ENCODE measurements around the gene HIPK4. TPM values are rescaled to one million over a fixed set of nuclear protein-coding genes. Genes with fewer than 3 reads are reported as not detected.
A peak's percentile ranks its signal among the peaks of the same experiment; 100 is the strongest.

The HIPK4 gene
- total RNA-seq, 1 donor from 2014 or later = not detected

DNA sequence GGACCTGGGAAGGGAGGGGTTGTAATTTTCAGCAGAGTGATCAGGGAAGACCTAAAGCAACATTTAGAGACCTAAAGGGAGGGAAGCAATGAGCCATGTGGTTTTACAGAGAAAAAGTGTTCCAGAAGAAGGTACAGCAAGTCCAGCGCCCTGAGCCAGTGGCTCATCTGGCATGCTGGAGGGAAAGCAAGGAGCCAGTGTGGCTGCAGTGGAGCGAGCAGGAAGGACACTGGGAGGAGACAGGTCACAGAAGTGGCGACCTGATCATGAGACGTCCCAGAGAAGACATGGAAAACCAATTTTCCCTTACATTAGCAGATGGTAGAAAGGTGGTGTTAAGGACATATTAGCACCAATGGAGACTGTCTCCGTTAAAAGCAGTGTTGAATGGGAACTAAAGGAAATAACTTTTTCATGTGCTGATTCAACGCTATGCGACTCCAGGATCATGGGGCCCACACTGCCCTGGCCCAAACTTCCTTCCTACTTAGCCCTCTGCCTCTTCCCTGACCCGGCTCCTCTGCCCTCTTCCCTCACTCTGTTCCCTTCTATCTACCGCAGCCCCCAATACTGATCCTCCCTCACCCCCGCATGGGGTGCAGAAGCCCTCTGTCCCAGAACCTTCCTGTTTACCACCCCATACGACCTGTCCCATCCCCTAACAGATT lies 47.2 kb downstream of the HIPK4 start:
- FAIRE-seq = no peak
- H3K4me1 Mint-ChIP-seq (ENCODE audit: low read depth, unreplicated experiment) = peaks cover 8% of the 10 kb centered on the region

DNA sequence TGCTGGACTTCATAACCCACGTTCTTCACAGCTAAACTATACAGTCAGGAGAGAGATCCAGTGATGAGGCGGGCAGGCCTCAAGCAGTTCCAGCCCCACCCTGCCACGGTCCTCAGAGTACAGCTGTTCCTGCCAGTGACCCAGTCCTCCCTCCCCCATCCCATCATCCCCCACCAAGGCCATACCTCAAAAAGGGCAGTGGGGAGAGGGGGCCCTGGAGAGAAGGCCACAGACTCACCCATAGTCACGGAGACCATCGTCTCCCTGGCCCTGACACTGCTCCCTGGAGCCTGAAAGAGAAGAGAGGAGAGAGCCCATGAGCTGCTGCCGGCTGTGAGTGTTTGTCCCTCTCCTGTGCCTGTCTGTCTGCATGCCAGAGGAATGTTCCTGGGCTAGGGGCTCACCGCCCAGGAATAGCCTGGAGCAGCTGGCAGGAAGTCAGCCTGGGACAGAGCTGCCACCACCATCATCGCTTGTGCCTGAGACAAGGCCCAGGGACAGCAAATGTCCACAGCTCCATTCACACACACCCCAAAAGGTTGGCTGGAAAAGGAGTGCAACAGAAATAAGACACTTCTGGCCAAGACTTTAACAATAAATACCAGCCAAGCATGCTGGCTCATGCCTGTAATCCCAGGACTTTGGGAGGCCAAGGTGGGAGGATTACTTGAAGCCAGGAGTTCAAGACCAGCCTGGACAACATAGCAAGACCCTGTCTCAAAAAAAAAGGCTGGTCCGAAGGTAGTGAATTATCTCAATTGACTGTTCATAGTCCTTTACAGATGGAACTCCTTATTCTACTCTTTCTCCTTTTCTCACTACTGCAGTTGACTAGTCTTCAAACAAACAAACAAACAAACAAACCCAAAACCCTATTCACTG lies 48.1 kb downstream of the HIPK4 start:
- Mint-ChIP-seq H3K36me3 (ENCODE audit: low read depth, unreplicated experiment) (peaks cover 10% of the 10 kb centered on the region), H3K4me3 (ENCODE audit: unreplicated experiment) (peak overlapping the region; percentile 40), H3K9me3 (ENCODE audit: unreplicated experiment) (no peaks in the 10 kb centered on the region), H3K27ac (ENCODE audit: unreplicated experiment) (peak overlapping the region; percentile 84), H3K27me3 (ENCODE audit: low read depth, unreplicated experiment) (no peaks in the 10 kb centered on the region), H3K4me1 (ENCODE audit: low read depth, unreplicated experiment) (peaks cover 8% of the 10 kb centered on the region)
- Histone ChIP-seq H3K4me3 (ENCODE audit: insufficient read depth, low read depth, low read length) (no peak overlapping the region), H2AFZ (ENCODE audit: low read depth, low read length) (no peak overlapping the region), H3K9me3 (ENCODE audit: insufficient read depth, low read depth, low read length) (no peaks in the 10 kb centered on the region), H3K27me3 (ENCODE audit: insufficient read depth, low read length) (no peaks in the 10 kb centered on the region), H3K36me3 (ENCODE audit: insufficient read depth, low read length) (no peaks in the 10 kb centered on the region), H3K79me2 (ENCODE audit: insufficient read depth, low read length) (peaks cover 44% of the 10 kb centered on the region), H3K4me2 (ENCODE audit: low read length) (no peak overlapping the region), H4K20me1 (ENCODE audit: insufficient read depth, low read length) (peaks cover 36% of the 10 kb centered on the region), H3K4me1 (ENCODE audit: insufficient read depth, low read length) (peaks cover under 1% of the 10 kb centered on the region), H3K9ac (ENCODE audit: low read length) (peak overlapping the region; percentile 10), H3K27ac (ENCODE audit: low read depth, low read length) (no peak overlapping the region)
- DNase-seq (ENCODE audit: low read depth) = no peak
- TF ChIP-seq EZH2 (IDR thresholded peaks at IDR 0.05; ENCODE audit: insufficient read depth, low read length) = no peak
- TF ChIP-seq, protein P1, sequence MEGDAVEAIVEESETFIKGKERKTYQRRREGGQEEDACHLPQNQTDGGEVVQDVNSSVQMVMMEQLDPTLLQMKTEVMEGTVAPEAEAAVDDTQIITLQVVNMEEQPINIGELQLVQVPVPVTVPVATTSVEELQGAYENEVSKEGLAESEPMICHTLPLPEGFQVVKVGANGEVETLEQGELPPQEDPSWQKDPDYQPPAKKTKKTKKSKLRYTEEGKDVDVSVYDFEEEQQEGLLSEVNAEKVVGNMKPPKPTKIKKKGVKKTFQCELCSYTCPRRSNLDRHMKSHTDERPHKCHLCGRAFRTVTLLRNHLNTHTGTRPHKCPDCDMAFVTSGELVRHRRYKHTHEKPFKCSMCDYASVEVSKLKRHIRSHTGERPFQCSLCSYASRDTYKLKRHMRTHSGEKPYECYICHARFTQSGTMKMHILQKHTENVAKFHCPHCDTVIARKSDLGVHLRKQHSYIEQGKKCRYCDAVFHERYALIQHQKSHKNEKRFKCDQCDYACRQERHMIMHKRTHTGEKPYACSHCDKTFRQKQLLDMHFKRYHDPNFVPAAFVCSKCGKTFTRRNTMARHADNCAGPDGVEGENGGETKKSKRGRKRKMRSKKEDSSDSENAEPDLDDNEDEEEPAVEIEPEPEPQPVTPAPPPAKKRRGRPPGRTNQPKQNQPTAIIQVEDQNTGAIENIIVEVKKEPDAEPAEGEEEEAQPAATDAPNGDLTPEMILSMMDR (IDR thresholded peaks at IDR 0.05; ENCODE audit: insufficient read depth, low read depth, low read length) = no peak
- FAIRE-seq = no peak

More for the DNA sequence above, 47.2 kb downstream of the HIPK4 start:
- TF ChIP-seq EZH2 (IDR thresholded peaks at IDR 0.05; ENCODE audit: insufficient read depth, low read length) = no peak
- TF ChIP-seq, protein P1 (IDR thresholded peaks at IDR 0.05; ENCODE audit: insufficient read depth, low read depth, low read length) = no peak
- H3K9me3 Mint-ChIP-seq (ENCODE audit: unreplicated experiment) = no peaks in the 10 kb centered on the region
- Histone ChIP-seq H3K27me3 (ENCODE audit: insufficient read depth, low read length) (no peaks in the 10 kb centered on the region), H3K36me3 (ENCODE audit: insufficient read depth, low read length) (no peaks in the 10 kb centered on the region), H3K9ac (ENCODE audit: low read length) (no peak overlapping the region), H3K9me3 (ENCODE audit: insufficient read depth, low read depth, low read length) (no peaks in the 10 kb centered on the region), H4K20me1 (ENCODE audit: insufficient read depth, low read length) (peaks cover 29% of the 10 kb centered on the region), H3K4me2 (ENCODE audit: low read length) (no peak overlapping the region), H3K79me2 (ENCODE audit: insufficient read depth, low read length) (peaks cover 51% of the 10 kb centered on the region), H3K4me3 (ENCODE audit: insufficient read depth, low read depth, low read length) (no peak overlapping the region), H2AFZ (ENCODE audit: low read depth, low read length) (no peak overlapping the region), H3K27ac (ENCODE audit: low read depth, low read length) (no peak overlapping the region), H3K4me1 (ENCODE audit: insufficient read depth, low read length) (peaks cover 3% of the 10 kb centered on the region)
- H3K36me3 Mint-ChIP-seq (ENCODE audit: low read depth, unreplicated experiment) = peaks cover 10% of the 10 kb centered on the region
- no peak for DNase-seq (ENCODE audit: low read depth)
- H3K27me3 Mint-ChIP-seq (ENCODE audit: low read depth, unreplicated experiment) = no peaks in the 10 kb centered on the region
- no peak overlapping the region for H3K27ac Mint-ChIP-seq (ENCODE audit: unreplicated experiment)
- H3K4me3 Mint-ChIP-seq (ENCODE audit: unreplicated experiment) = no peak overlapping the region
